Lung (tissue), 12 donors: ENCODE measurements around the gene ARAP1. TPM values are rescaled to one million over a fixed set of nuclear protein-coding genes. Genes with fewer than 3 reads are reported as not detected.

Experiments
- ATAC-seq: fragments of 200-7000 bp; cut with Tn5 transposase; one replicate; pipeline ENCODE4 v1.9.1; 2020; ENCODE audit warnings: moderate number of reproducible peaks; ENCODE audit not compliant: insufficient read depth, low FRiP score
- DNase-seq, 3 donors: peaks; one replicate each; pipeline ENCODE4 v3.0.0-alpha.2; 2013 to 2017
- H3K27ac ChIP-seq, 2 donors: one replicate each; pipeline ENCODE4 v1.5.1; 2013; ENCODE audit warnings: mild to moderate bottlenecking in 2 of 2, moderate library complexity in 2 of 2, control low read depth in 1 of 2, inconsistent platforms in 1 of 2, low read depth in 1 of 2, low read length in 1 of 2
- H3K27me3 ChIP-seq, 3 donors: one replicate each; pipeline ENCODE4 v1.5.1; 2013; ENCODE audit warnings: low read length in 2 of 3; ENCODE audit not compliant: control insufficient read depth in 3 of 3, insufficient read depth in 3 of 3
- H3K36me3 ChIP-seq, 4 donors: one replicate each; pipeline ENCODE4 v1.5.1; 2013; ENCODE audit warnings: low read length in 4 of 4, mild to moderate bottlenecking in 1 of 4, moderate library complexity in 1 of 4; ENCODE audit not compliant: control insufficient read depth in 4 of 4, insufficient read depth in 4 of 4
- H3K4me1 ChIP-seq, 5 donors: one replicate each; pipeline ENCODE4 v1.5.1; 2013; ENCODE audit warnings: low read length in 5 of 5, mild to moderate bottlenecking in 2 of 5, moderate library complexity in 1 of 5; ENCODE audit not compliant: control insufficient read depth in 5 of 5, insufficient read depth in 5 of 5
- H3K4me3 ChIP-seq: one replicate; pipeline ENCODE4 v1.5.1; 2013; ENCODE audit warnings: mild to moderate bottlenecking, control low read depth, moderate library complexity
- H3K9ac ChIP-seq, 2 donors: one replicate each; pipeline ENCODE4 v1.5.1; 2013; ENCODE audit warnings: low read length in 2 of 2, control low read depth in 1 of 2; ENCODE audit not compliant: insufficient read depth in 1 of 2
- H3K9me3 ChIP-seq, 4 donors: one replicate each; pipeline ENCODE4 v1.5.1; 2013; ENCODE audit warnings: low read length in 3 of 4, mild to moderate bottlenecking in 1 of 4, moderate library complexity in 1 of 4; ENCODE audit not compliant: control insufficient read depth in 4 of 4, insufficient read depth in 3 of 4
- WGBS, 2 donors: extraction: QIAGEN DNeasy Blood & Tissue Kit; methylation state at CpG; one replicate each; pipeline ENCODE4 v1.1.7; 2013; 5-methylcytosine and 5-hydroxymethylcytosine counted together
- polyA plus RNA-seq, 2 donors: library from polyadenylated mRNA; stranded (reverse); fragments of 200-250 nt; gene quantifications; one replicate each; pipeline ENCODE4 v1.2.1, GENCODE V29; 2013
- total RNA-seq, 2 donors: library from RNA; depleted of rRNA in 1 of 2; stranded (reverse); fragments of >200 nt in 1 of 2; gene quantifications; one replicate each; pipeline ENCODE4 v1.2.1, GENCODE V29; 2014 to 2021
- TF ChIP-seq, protein P1 (sequence below): IDR thresholded peaks from 2 replicates; pipeline ENCODE4 v1.5.1; 2012; ENCODE audit warnings: mild to moderate bottlenecking; ENCODE audit errors: control extremely low read depth, extremely low read depth
- donor health status: control.
- donor health status: control.
- donor health status: Bipolar disorder and iron deficiency.
- donor health status: healthy.
- donor health status: DM: yes; HTN: yes; CAD: no.

The ARAP1 gene
- total and polyA plus RNA-seq, 4 donors = 134 to 218 (median 173) TPM

DNA sequence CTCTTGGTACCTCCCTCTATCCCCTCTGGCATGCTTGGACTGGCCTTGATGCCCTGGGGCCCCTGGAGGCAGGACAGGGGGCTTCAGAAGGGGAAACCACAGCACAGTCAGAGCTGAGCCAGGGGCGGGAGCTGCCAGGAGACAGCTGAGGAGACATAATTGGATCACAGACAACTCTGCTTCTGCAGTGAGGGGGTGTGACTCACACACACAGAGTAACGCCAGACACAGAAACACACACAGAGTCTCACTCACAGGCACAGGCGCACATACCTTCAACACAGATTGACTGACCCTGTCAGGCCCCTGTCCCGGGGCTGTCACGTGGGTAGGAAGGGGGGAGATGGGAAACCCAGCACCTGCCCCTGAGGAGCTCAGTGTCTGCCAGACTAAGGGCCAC lies 21.1 kb upstream of the ARAP1 start:
- TF ChIP-seq, protein P1, sequence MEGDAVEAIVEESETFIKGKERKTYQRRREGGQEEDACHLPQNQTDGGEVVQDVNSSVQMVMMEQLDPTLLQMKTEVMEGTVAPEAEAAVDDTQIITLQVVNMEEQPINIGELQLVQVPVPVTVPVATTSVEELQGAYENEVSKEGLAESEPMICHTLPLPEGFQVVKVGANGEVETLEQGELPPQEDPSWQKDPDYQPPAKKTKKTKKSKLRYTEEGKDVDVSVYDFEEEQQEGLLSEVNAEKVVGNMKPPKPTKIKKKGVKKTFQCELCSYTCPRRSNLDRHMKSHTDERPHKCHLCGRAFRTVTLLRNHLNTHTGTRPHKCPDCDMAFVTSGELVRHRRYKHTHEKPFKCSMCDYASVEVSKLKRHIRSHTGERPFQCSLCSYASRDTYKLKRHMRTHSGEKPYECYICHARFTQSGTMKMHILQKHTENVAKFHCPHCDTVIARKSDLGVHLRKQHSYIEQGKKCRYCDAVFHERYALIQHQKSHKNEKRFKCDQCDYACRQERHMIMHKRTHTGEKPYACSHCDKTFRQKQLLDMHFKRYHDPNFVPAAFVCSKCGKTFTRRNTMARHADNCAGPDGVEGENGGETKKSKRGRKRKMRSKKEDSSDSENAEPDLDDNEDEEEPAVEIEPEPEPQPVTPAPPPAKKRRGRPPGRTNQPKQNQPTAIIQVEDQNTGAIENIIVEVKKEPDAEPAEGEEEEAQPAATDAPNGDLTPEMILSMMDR = no peak
- DNase-seq = peak; percentile 60 to 83 (median 63)
- Histone ChIP-seq H3K4me3 (no peak overlapping the region), H3K4me1 (peaks cover 0 to 21% (median 17%) of the 10 kb centered on the region in 5 donors), H3K27ac (peak overlapping the region in 1 of 2 donors; percentile 49), H3K9ac (peak overlapping the region in 1 of 2 donors; percentile 11), H3K36me3 (no peaks in the 10 kb centered on the region), H3K27me3 (no peaks in the 10 kb centered on the region), H3K9me3 (peaks cover 0 to 1% (median 0%) of the 10 kb centered on the region in 4 donors)
- ATAC-seq = peak; percentile 46
- WGBS, 2 donors = 63 to 66% methylated on average over 5 of the region's 5 CpGs

DNA sequence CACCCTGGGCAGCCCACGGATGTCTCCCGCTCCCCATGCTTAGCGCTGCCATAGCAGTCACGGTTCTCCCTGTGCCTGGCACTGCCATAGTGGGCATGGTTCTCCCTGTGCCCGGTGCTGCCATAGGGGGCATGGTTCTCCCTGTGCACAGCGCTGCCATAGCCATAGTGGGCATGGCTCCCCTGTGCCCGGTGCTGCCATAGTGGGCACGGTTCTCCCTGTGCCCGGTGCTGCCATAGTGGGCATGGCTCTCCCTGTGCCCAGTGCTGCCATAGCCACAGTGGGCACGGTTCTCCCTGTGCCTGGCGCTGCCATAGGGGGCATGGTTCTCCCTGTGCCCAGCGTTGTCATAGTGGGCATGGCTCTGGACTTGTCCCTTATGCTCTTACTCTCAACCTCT lies 19.9 kb upstream of the ARAP1 start:
- Histone ChIP-seq H3K4me1 (peaks cover 0 to 13% (median 10%) of the 10 kb centered on the region in 5 donors), H3K27me3 (no peaks in the 10 kb centered on the region), H3K9me3 (peaks cover 0 to 1% (median 0%) of the 10 kb centered on the region in 4 donors), H3K9ac (no peak overlapping the region), H3K36me3 (no peaks in the 10 kb centered on the region), H3K27ac (peak overlapping the region in 1 of 2 donors; percentile 18), H3K4me3 (no peak overlapping the region)
- ATAC-seq = no peak
- DNase-seq = no peak
- TF ChIP-seq, protein P1 = no peak
- 92 to 97% methylated on average over 12 of the region's 12 CpGs for WGBS, 2 donors

DNA sequence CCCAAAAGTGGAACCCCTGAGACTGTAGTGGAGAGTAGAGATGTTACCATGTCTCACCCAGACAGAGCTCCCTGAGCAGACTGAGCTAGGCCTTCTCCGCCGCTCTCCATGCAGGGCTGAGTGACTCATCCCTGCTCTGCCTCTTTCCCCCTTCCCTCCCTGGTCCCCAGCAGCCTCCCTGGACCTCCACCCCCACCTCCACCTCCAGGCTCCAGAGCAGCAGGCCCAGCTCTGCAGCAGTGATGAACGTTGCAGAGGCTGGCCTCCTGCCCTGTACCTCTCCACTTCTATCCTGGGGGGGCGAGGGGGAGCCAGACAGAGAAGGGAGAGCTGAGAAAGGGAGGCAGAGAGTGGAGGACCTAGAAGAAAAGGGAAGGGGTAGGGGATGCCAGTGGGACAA lies 19.3 kb upstream of the ARAP1 start:
- Histone ChIP-seq H3K27me3 (no peaks in the 10 kb centered on the region), H3K9ac (no peak overlapping the region), H3K4me3 (no peak overlapping the region), H3K9me3 (peaks cover 0 to 1% (median 0%) of the 10 kb centered on the region in 4 donors), H3K4me1 (peaks cover 0 to 13% (median 8%) of the 10 kb centered on the region in 5 donors), H3K27ac (no peak overlapping the region), H3K36me3 (no peaks in the 10 kb centered on the region)
- WGBS, 2 donors = 78 to 84% methylated on average over 4 of the region's 4 CpGs
- no peak for ATAC-seq
- no peak for DNase-seq
- TF ChIP-seq, protein P1 = no peak

GRCh38 chr11:72770799-72771198 lies 18.6 kb upstream of the ARAP1 start:
- peaks cover 0 to 13% (median 8%) of the 10 kb centered on the region in 5 donors for H3K4me1 ChIP-seq
- no peak overlapping the region for H3K27ac ChIP-seq
- no peak overlapping the region for H3K9ac ChIP-seq
- TF ChIP-seq, protein P1 = no peak
- no peak for ATAC-seq
- no peaks in the 10 kb centered on the region for H3K36me3 ChIP-seq
- DNase-seq = no peak
- WGBS, 2 donors = 89 to 94% methylated on average over 3 of the region's 3 CpGs
- no peaks in the 10 kb centered on the region for H3K27me3 ChIP-seq
- peaks cover 0 to 1% (median 0%) of the 10 kb centered on the region in 4 donors for H3K9me3 ChIP-seq
- H3K4me3 ChIP-seq = no peak overlapping the region
